ENCODE results near the gene RUSF1. TPM values are rescaled to one million over a fixed set of nuclear protein-coding genes. Genes with fewer than 3 reads are reported as not detected.
"Not testable (repeated sequence)": the region's sequence is repeated elsewhere in the genome, so short reads cannot be mapped to it uniquely, and the experiment has no call there.

Gene RUSF1
- total RNA-seq (2014; rRNA removed; shearing (Covaris generic)) (68.2 and 74.0 TPM in 2 replicates), polyA plus RNA-seq (2016; fragmentation: Nextera tagmentation; extraction: Ambion mirVana) (34.6 and 39.3 TPM in 2 replicates)

DNA sequence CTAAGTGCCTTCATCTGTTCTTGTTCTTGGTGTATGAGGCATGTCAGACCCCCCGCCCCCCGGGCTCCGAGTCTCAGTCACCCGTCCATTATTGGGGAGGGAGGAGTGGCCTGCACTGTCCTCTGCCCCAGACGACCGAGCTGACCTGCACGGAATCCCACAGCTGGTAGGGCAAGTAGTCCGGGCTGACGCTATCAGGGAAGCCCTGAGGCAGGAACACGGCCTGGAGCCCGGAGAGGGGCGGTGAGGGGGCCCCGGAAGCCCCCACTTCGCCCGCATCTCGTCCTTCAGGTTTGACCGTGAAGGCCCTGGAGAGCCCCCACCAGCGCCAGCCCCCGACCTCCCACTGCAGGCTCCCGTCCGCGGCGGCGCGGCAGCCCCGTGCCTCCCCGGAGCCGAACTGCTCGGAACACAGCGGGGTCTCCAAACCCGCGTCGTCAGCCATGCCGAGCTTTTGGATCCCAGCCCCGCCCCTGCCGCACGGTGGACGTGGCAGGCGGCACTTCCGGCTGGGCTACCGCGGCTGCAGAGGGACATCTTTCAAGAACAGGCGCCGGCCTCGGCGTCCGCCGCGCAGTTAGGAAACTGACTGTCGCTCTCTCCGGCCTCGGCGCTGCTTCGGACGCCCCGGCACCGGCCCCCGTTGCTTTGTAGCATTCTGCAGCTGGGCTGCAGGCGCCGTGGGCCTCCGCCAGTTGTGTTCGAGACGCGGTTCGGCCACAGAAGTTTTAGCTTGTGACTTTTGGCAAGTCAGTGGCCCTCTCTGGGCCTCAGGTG, at the start of gene RUSF1:
Gene RUSF1 (minus strand): TSS at position 463 of the 777 bp plus-strand sequence. CDS start 18 bp downstream, at position 445.
- Histone ChIP-seq H3K79me2 (ENCODE audit: insufficient read depth) (peaks cover 39% of the 10 kb centered on the region), H3F3A (ENCODE audit: insufficient read depth) (peaks cover 11% of the 10 kb centered on the region), H3K9me3 (ENCODE audit: low read depth) (no peaks in the 10 kb centered on the region), H3K27ac (peak within 1 kb of the TSS; percentile 86), H2AFZ (peak within 1 kb of the TSS; percentile 85), H4K20me1 (ENCODE audit: insufficient read depth) (no peaks in the 10 kb centered on the region), H3K9me2 (ENCODE audit: insufficient read depth) (no peaks in the 10 kb centered on the region), H3K4me2 (ENCODE audit: unreplicated experiment) (peak within 1 kb of the TSS; percentile 68), H3K9ac (peak within 1 kb of the TSS; percentile 100), H3K36me3 (ENCODE audit: low read depth) (no peaks in the 10 kb centered on the region), H3K27me3 (replicated peaks; ENCODE audit: insufficient read depth) (no peaks in the 10 kb centered on the region), H3K4me1 (ENCODE audit: insufficient read depth) (peaks cover 26% of the 10 kb centered on the region), H3K4me3 (peak within 1 kb of the TSS; percentile 98)
- no peak for TF ChIP-seq EZH2 (IDR thresholded peaks at IDR 0.05; ENCODE audit: insufficient read depth, poor library complexity, severe bottlenecking)
- TF ChIP-seq EZH2phosphoT487 (IDR thresholded peaks at IDR 0.05; ENCODE audit: insufficient read depth, low read depth), result no peak
- in situ Hi-C loops (cut with MboI), result no loop called here
- WGBS, 2 experiments (ENCODE audit: low coverage in 1 of 2, low lambda C conversion rate in 2 of 2, missing lambda C conversion rate in 2 of 2), result 0 to 2% methylated on average over 44 to 55 of the region's 65 CpGs
- peak; percentile 95 for DNase-seq

DNA sequence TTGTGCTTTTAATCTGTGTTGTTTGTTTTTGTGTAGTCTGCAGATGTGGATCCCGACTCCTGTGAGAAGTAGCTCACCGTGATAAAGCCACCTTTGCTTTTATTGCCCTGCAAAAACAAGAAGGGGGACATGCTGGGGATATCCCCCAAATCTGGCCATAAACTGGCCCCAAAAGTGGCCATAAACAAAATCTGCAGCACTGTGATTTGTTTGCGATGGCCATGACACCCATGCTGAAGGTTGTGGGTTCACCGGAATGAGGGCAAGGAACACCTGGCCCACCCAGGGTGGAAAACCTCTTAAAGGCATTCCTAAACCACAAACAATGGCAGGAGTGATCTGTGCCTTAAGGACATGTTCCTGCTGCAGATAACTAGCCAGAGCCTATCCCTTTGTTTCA, 34.6 kb upstream of the RUSF1 start:
- H3K9me2 ChIP-seq (ENCODE audit: insufficient read depth), result no peaks in the 10 kb centered on the region
- WGBS, 2 experiments (ENCODE audit: low coverage in 1 of 2, low lambda C conversion rate in 2 of 2, missing lambda C conversion rate in 2 of 2), result 37 to 41% methylated on average over 4 of the region's 4 CpGs

DNA sequence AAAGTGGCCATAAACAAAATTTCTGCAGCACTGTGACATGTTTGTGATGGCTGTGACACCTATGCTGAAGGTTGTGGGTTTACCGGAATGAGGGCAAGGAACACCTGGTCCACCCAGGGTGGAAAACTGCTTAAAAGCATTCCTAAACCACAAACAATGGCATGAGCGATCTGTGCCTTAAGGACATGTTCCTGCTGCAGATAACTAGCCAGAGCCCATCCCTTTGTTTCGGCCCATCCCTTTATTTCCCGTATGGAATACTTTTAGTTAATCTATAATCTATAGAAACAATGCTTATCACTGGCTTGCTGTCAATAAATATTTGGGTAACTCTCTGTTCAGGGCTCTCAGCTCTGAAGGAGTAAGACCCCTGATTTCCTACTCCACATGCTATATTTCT, 31.6 kb upstream of the RUSF1 start:
- DNase-seq; H3K36me3 ChIP-seq (ENCODE audit: low read depth); in situ Hi-C loops (cut with MboI); H3K9ac ChIP-seq; H3K9me3 ChIP-seq (ENCODE audit: low read depth); H3K4me1 ChIP-seq (ENCODE audit: insufficient read depth); H2AFZ ChIP-seq; H3K4me2 ChIP-seq (ENCODE audit: unreplicated experiment); H3K79me2 ChIP-seq (ENCODE audit: insufficient read depth); H4K20me1 ChIP-seq (ENCODE audit: insufficient read depth); H3K27ac ChIP-seq; H3F3A ChIP-seq (ENCODE audit: insufficient read depth); H3K9me2 ChIP-seq (ENCODE audit: insufficient read depth); H3K4me3 ChIP-seq: not testable (repeated sequence)
- H3K27me3 ChIP-seq (replicated peaks; ENCODE audit: insufficient read depth), result peaks cover 18% of the 10 kb centered on the region; the same call in 1 of the 2 replicates
- 26 to 32% methylated on average over 4 of the region's 4 CpGs for WGBS, 2 experiments (ENCODE audit: low coverage in 1 of 2, low lambda C conversion rate in 2 of 2, missing lambda C conversion rate in 2 of 2)

More for the DNA sequence above, 34.6 kb upstream of the RUSF1 start:
- no peaks in the 10 kb centered on the region for H3K79me2 ChIP-seq (ENCODE audit: insufficient read depth)
- H3K9me3 ChIP-seq (ENCODE audit: low read depth), result no peaks in the 10 kb centered on the region
- H3K36me3 ChIP-seq (ENCODE audit: low read depth), result no peaks in the 10 kb centered on the region
- H3K9ac ChIP-seq, result no peak overlapping the region
- H2AFZ ChIP-seq, result no peak overlapping the region
- no peaks in the 10 kb centered on the region for H3F3A ChIP-seq (ENCODE audit: insufficient read depth)
- in situ Hi-C loops (cut with MboI), result no loop called here
- TF ChIP-seq EZH2phosphoT487 (IDR thresholded peaks at IDR 0.05; ENCODE audit: insufficient read depth, low read depth), result no peak
- TF ChIP-seq EZH2 (IDR thresholded peaks at IDR 0.05; ENCODE audit: insufficient read depth, poor library complexity, severe bottlenecking), result no peak
- H3K27me3 ChIP-seq (replicated peaks; ENCODE audit: insufficient read depth), result peaks cover 7% of the 10 kb centered on the region; the same call in 1 of the 2 replicates
- no peak overlapping the region for H3K27ac ChIP-seq
- H3K4me2 ChIP-seq (ENCODE audit: unreplicated experiment), result no peak overlapping the region
- no peaks in the 10 kb centered on the region for H3K4me1 ChIP-seq (ENCODE audit: insufficient read depth)
- no peak for DNase-seq
- no peaks in the 10 kb centered on the region for H4K20me1 ChIP-seq (ENCODE audit: insufficient read depth)
- no peak overlapping the region for H3K4me3 ChIP-seq

DNA sequence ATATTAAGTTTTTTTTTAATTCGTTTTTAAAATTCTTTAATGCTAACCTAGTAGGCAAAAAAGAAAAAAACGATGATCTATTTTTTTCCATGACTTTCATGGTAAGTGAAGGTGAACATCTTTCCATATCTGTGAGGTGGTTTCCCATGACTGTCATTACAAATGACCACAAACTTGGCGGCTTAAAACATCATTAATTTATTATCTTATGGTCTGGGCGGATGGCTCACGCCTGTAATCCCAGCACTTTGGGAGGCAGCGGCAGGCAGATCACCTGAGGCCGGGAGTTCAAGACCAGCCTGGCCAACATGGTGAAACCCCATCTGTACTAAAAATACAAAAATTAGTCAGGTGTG, 30.0 kb upstream of the RUSF1 start:
- H3K27ac ChIP-seq; DNase-seq; H3K4me2 ChIP-seq (ENCODE audit: unreplicated experiment); in situ Hi-C loops (cut with MboI); H3K9me3 ChIP-seq (ENCODE audit: low read depth); H3K4me3 ChIP-seq; H2AFZ ChIP-seq; H4K20me1 ChIP-seq (ENCODE audit: insufficient read depth); H3K36me3 ChIP-seq (ENCODE audit: low read depth); H3K4me1 ChIP-seq (ENCODE audit: insufficient read depth); H3K9me2 ChIP-seq (ENCODE audit: insufficient read depth); H3K9ac ChIP-seq; H3K79me2 ChIP-seq (ENCODE audit: insufficient read depth); H3F3A ChIP-seq (ENCODE audit: insufficient read depth): not testable (repeated sequence)
- H3K27me3 ChIP-seq (replicated peaks; ENCODE audit: insufficient read depth), result peaks cover 18% of the 10 kb centered on the region; the same call in 1 of the 2 replicates
- WGBS, 2 experiments (ENCODE audit: low coverage in 1 of 2, low lambda C conversion rate in 2 of 2, missing lambda C conversion rate in 2 of 2), result 33 to 42% methylated on average over 7 of the region's 7 CpGs
